Stimulated activated CD8-positive, alpha-beta memory T cell treated with anti-CD3 and anti-CD28 coated beads, Interleukin-15, amount 100 ng/mL, for 1 hour (primary cell): Measurements from ENCODE around the gene TNPO2.
"Not testable (repeated sequence)": the region's sequence is repeated elsewhere in the genome, so short reads cannot be mapped to it uniquely, and the experiment has no call there.

ENCODE experiments used
- DNase-seq: peaks from one replicate; pipeline ENCODE4 v3.0.0-alpha.2; 2020; ENCODE audit warnings: low read depth

TNPO2 gene

GRCh38 chr19:12705169-12705568 lies 18.6 kb downstream of the TNPO2 start:
- DNase-seq = no peak

GRCh38 chr19:12703046-12703445 lies 20.7 kb downstream of the TNPO2 start:
- DNase-seq = no peak

DNA sequence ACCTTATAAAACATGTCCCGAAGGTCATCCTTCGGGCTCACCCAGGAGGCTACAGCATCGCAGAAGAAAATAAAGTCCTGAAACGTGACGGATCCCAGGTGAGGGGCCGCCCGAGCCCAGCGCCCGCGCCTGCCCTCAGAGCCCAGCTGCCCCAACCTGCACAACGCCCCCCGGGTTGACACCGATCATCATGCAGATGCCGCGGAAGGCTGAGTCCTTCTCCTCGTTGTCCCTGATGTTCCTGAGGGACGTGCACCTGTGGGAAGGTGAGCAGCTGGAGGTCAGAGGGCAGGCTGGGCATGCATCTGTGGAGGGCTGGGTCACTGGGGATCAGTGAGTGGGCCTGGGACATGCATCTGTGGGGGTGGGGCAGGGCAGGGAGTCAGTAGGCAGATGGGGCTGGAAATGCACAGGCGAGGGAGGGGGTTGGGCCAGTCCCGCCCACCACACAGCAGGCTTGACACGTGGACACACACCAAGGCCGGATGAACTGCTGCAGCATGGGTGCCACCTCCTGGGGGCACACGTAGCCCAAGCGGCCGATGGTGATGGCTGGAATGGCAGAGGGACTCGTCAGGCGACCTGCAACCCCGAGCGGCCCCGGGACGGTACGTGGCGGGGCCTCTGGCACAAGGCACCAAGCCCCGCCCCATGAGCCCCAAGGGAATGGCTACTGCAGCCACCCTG lies 22.0 kb downstream of the TNPO2 start:
- no peak for DNase-seq

DNA sequence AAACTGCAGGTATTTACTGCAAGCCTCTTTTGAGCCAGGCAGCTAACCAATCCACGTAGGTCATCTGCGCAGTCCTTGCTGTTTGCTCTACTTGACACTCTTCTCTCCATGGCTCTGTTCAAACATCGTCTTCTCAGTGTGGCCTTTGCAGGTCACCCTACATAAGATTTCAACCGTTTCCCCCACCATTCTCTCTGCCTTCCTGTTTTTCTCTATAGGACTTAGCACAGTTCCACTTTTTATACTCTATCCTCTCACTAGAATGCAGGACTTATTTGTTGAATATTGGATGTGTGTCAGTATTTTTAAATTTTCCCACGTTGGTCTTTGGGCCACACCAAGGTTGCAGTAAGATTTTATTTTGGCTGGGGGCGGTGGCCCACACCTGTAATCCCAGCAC lies 25.6 kb downstream of the TNPO2 start:
- no peak for DNase-seq

DNA sequence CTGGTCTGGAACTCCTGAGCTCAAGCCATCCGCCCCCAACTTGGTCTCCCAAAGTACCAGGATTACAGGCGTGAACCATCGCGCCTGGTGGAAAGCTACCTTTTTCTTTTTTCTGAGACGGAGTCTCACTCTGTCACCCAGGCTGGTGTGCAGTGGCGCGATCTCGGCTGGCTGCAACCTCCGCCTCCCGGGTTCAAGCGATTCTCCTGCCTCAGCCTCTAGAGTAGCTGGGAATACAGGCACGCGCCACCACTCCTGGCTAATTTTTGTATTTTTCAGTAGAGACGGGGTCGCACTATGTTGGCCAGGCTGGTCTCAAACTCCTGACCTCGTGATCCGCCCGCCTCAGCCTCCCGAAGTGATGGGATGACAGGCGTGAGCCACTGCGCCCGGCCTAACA lies 26.3 kb downstream of the TNPO2 start:
- DNase-seq = not testable (repeated sequence)

- peak; percentile 99 for DNase-seq
Observed at GRCh38 chr19:12696366-12697335, 27.1 kb downstream of the TNPO2 start, which contains the start of gene FBXW9. FBXW9 (minus strand) TSS chr19:12696631; CDS start chr19:12696581, 50 bp downstream.

- DNase-seq = no peak
Observed at GRCh38 chr19:12695997-12696365, 27.8 kb downstream of the TNPO2 start.

DNA sequence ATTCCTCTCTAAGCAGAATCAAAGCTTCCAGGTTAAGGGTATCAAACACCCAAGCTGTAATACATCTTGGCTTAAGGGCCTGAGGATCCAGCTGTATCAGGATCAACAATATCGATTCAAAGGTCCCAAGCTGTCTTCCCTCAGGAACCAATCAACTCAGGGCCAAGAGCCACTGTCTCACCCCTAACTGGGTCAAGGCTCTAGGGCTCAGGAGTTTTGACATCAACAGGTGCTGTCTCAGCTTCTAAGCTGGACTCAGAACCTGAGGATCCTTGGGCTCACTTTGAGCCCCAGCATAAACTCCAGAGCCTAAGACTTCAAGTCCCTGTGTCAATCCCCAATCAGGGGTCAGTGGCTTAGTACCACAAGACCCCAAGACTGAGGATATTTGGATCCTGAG lies 28.2 kb downstream of the TNPO2 start:
- no peak for DNase-seq

GRCh38 chr19:12695096-12695495 lies 28.6 kb downstream of the TNPO2 start:
- no peak for DNase-seq

DNA sequence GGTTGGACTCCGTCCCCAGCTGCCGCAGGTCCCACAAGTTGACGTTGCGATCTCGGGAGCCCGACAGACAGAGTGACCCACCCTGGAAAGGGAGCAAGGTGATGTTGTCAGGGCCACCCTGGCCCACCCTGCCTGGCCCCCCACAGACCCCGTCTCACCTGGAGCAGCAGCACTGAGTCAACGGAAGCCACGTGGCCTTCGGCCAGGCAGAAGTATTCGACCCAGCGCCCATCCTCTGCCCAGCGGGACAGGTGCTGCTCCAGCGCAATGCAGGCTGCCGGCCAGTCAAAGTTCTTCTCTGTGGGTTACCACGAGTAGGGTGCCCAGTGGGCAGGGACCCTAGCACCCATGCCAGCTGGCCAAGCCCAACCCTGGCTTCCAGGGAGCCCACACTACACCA lies 29.1 kb downstream of the TNPO2 start:
- no peak for DNase-seq

GRCh38 chr19:12692960-12693359 lies 30.8 kb downstream of the TNPO2 start:
- no peak for DNase-seq

- no peak for DNase-seq
Observed at GRCh38 chr19:12689581-12690216, 34.0 kb downstream of the TNPO2 start.

DNA sequence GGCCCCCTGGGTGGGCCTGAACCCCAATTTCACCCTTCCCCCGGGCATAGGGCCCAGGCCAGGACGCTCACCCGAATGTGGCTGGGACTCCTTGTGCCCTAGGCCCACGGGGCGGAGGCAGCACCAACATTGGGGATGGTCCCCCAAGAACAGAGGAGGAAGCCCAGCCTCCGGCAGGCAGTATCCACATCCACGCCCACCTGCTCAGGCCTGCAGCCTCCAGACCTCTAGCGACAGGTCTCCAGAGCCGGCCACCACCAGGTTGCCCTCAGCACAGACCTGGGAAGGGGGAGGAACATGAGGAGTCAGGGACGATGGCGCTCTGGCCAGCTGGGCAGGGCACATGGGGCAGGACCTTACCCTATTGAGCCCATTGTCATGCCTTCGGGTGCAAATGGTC lies 34.7 kb downstream of the TNPO2 start:
- DNase-seq = no peak

- DNase-seq = no peak
Observed at GRCh38 chr19:12687496-12688196, 36.1 kb downstream of the TNPO2 start, which contains the start of gene GNG14. GNG14 (plus strand) TSS chr19:12687998; CDS start chr19:12688049, 51 bp downstream.

DNA sequence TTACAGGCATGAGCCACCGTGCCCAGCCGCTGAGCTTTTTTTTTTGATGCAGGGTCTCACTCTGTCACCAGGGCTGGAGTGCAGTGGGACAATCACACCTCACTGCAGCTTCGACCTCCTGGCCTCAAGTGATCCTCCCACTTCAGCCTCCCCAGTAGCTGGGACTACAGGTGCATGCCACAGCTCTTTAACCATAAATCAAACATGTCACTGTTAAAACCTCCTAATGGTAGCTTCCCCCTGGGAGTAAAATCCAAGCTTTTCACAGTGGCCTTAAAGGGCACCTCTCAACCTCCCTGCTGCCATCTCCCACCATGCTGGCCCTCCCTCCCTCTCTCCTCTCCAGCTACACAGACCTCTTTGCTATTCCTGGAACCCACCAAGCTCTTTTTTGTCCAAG lies 37.9 kb downstream of the TNPO2 start:
- no peak for DNase-seq

GRCh38 chr19:12681074-12681987 lies 42.4 kb downstream of the TNPO2 start, which contains the start of gene DHPS:
DHPS (minus strand) TSS chr19:12681880; CDS start chr19:12681766, 114 bp downstream.
- peak; percentile 80 for DNase-seq

DNA sequence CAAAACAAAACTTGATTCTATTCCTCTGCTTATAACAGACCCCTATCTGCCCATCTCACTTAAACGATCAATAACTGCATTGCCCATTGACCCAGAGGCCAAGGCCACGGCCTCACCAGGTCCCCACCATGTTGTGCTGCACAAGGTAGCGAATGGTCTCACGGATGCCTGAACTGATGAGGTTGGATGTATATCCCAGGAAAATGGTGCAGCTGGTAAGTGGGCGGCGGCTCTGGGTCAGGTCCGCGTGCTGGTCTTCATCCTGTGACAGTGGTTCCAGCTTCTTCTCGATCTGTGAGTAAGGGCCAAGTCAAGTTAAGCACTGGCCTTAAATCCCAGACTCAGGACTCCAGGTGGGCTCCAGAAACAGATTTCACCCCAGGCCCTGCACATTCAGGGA lies 43.7 kb downstream of the TNPO2 start:
- no peak for DNase-seq

- not testable (repeated sequence) for DNase-seq
Observed at GRCh38 chr19:12678039-12678438, 45.7 kb downstream of the TNPO2 start.

DNA sequence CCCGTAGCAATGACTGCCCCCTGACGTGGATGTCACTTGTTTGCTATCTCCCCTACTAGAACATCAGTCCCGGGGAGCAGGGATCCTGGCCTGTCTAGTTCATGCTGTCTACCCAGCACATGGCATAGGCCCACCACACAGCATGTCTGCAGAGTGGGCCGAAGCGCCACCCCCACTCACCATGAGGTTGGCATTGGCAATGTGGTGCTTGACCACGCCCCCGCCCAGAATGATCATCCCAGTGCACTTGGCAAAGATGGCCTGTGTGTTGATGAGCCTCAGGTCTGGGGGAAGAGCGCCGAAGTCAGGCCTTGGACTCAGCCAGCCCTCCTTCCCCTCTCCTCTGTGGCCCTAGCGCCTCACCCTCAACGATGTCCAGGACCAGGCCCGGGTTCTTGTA lies 46.8 kb downstream of the TNPO2 start:
- DNase-seq = no peak

GRCh38 chr19:12676384-12676792 lies 47.3 kb downstream of the TNPO2 start:
- DNase-seq = peak; percentile 84

- DNase-seq = no peak
Observed at GRCh38 chr19:12675940-12676339, 47.8 kb downstream of the TNPO2 start.
